Central memory CD8-positive, alpha-beta T cell (primary cell): ENCODE results near the gene CCR3.

Experiments used
- ATAC-seq: fragments of 150-1000 bp; cut with Tn5 transposase; replicated peaks from 2 replicates; pipeline ENCODE4 v1.10.0; 2022; ENCODE audit warnings: mild to moderate bottlenecking, moderate FRiP score, moderate number of reproducible peaks; ENCODE audit not compliant: poor library complexity, severe bottlenecking; ENCODE audit errors: extremely low read depth
- DNase-seq, 2 donors: peaks; one replicate each; pipeline ENCODE4 v3.0.0; 2021; ENCODE audit warnings: low spot score in 2 of 2
- H3K27ac Mint-ChIP-seq: one replicate; pipeline ENCODE4 v1.8.0; 2022; ENCODE audit warnings: low read depth, mild to moderate bottlenecking, moderate library complexity, mixed read lengths
- H3K27me3 Mint-ChIP-seq: one replicate; pipeline ENCODE4 v1.8.0; 2022; ENCODE audit warnings: mixed read lengths
- H3K36me3 Mint-ChIP-seq: one replicate; pipeline ENCODE4 v1.8.0; 2022; ENCODE audit warnings: mild to moderate bottlenecking, moderate library complexity, mixed read lengths; ENCODE audit not compliant: insufficient read depth
- H3K4me1 Mint-ChIP-seq: one replicate; pipeline ENCODE4 v1.8.0; 2022; ENCODE audit warnings: mixed read lengths
- H3K4me3 Mint-ChIP-seq: one replicate; pipeline ENCODE4 v1.8.0; 2022; ENCODE audit warnings: mild to moderate bottlenecking, moderate library complexity, mixed read lengths
- H3K9me3 Mint-ChIP-seq: one replicate; pipeline ENCODE4 v1.8.0; 2022; ENCODE audit warnings: mixed read lengths

The CCR3 gene

GRCh38 chr3:46228260-46229242, 13.7 kb upstream of the CCR3 start:
- ATAC-seq, result no peak
- no peaks in the 10 kb centered on the region for H3K27me3 Mint-ChIP-seq
- DNase-seq, result no peak
- peaks cover 3% of the 10 kb centered on the region for H3K36me3 Mint-ChIP-seq
- H3K27ac Mint-ChIP-seq, result peak overlapping the region; percentile 1
- no peaks in the 10 kb centered on the region for H3K9me3 Mint-ChIP-seq
- no peak overlapping the region for H3K4me3 Mint-ChIP-seq
- H3K4me1 Mint-ChIP-seq, result peaks cover 14% of the 10 kb centered on the region

- H3K4me1 Mint-ChIP-seq, result peaks cover 21% of the 10 kb centered on the region
- no peaks in the 10 kb centered on the region for H3K27me3 Mint-ChIP-seq
- no peak overlapping the region for H3K27ac Mint-ChIP-seq
- H3K36me3 Mint-ChIP-seq, result peaks cover 3% of the 10 kb centered on the region
- DNase-seq (no peak), ATAC-seq (no peak)
- H3K4me3 Mint-ChIP-seq, result no peak overlapping the region
- no peaks in the 10 kb centered on the region for H3K9me3 Mint-ChIP-seq
These were observed 10.9 kb upstream of the CCR3 start for GRCh38 chr3:46231323-46231722.

GRCh38 chr3:46233194-46233593, 9.1 kb upstream of the CCR3 start:
- H3K27me3 Mint-ChIP-seq, result no peaks in the 10 kb centered on the region
- H3K36me3 Mint-ChIP-seq, result peaks cover 3% of the 10 kb centered on the region
- no peak for DNase-seq
- H3K4me1 Mint-ChIP-seq, result peaks cover 28% of the 10 kb centered on the region
- no peak overlapping the region for H3K4me3 Mint-ChIP-seq
- H3K9me3 Mint-ChIP-seq, result no peaks in the 10 kb centered on the region
- ATAC-seq, result no peak
- H3K27ac Mint-ChIP-seq, result no peak overlapping the region

GRCh38 chr3:46235425-46235824, 6.8 kb upstream of the CCR3 start:
- Mint-ChIP-seq H3K36me3 (no peaks in the 10 kb centered on the region), H3K4me3 (no peak overlapping the region), H3K9me3 (no peaks in the 10 kb centered on the region), H3K27me3 (no peaks in the 10 kb centered on the region), H3K27ac (no peak overlapping the region), H3K4me1 (peaks cover 19% of the 10 kb centered on the region)
- ATAC-seq (no peak), DNase-seq (no peak)

GRCh38 chr3:46236294-46237054, 5.8 kb upstream of the CCR3 start:
- no peak for DNase-seq
- Mint-ChIP-seq H3K4me3 (no peak overlapping the region), H3K4me1 (peaks cover 19% of the 10 kb centered on the region), H3K27ac (no peak overlapping the region), H3K9me3 (no peaks in the 10 kb centered on the region), H3K36me3 (no peaks in the 10 kb centered on the region), H3K27me3 (no peaks in the 10 kb centered on the region)
- peak; percentile 62 for ATAC-seq

- no peak for DNase-seq
- peaks cover 25% of the 10 kb centered on the region for H3K4me1 Mint-ChIP-seq
- no peak overlapping the region for H3K27ac Mint-ChIP-seq
- no peaks in the 10 kb centered on the region for H3K9me3 Mint-ChIP-seq
- ATAC-seq, result no peak
- no peaks in the 10 kb centered on the region for H3K27me3 Mint-ChIP-seq
- H3K36me3 Mint-ChIP-seq, result no peaks in the 10 kb centered on the region
- H3K4me3 Mint-ChIP-seq, result no peak overlapping the region
These were observed 3.9 kb upstream of the CCR3 start for GRCh38 chr3:46238386-46238785.

GRCh38 chr3:46239301-46239938, 2.8 kb upstream of the CCR3 start:
- no peaks in the 10 kb centered on the region for H3K9me3 Mint-ChIP-seq
- no peak overlapping the region for H3K4me3 Mint-ChIP-seq
- peaks cover 25% of the 10 kb centered on the region for H3K4me1 Mint-ChIP-seq
- no peak overlapping the region for H3K27ac Mint-ChIP-seq
- H3K27me3 Mint-ChIP-seq, result no peaks in the 10 kb centered on the region
- DNase-seq, result no peak
- ATAC-seq, result no peak
- no peaks in the 10 kb centered on the region for H3K36me3 Mint-ChIP-seq

- Mint-ChIP-seq H3K27ac (no peak overlapping the region), H3K36me3 (no peaks in the 10 kb centered on the region), H3K4me3 (no peak overlapping the region), H3K4me1 (peaks cover 25% of the 10 kb centered on the region), H3K9me3 (no peaks in the 10 kb centered on the region), H3K27me3 (no peaks in the 10 kb centered on the region)
- no peak for DNase-seq
- no peak for ATAC-seq
These were observed 2.3 kb upstream of the CCR3 start for GRCh38 chr3:46239952-46240351.

GRCh38 chr3:46243560-46243959, 1.3 kb downstream of the CCR3 start:
- H3K27me3 Mint-ChIP-seq, result no peaks in the 10 kb centered on the region
- no peaks in the 10 kb centered on the region for H3K36me3 Mint-ChIP-seq
- no peaks in the 10 kb centered on the region for H3K9me3 Mint-ChIP-seq
- peak overlapping the region; percentile 53 for H3K27ac Mint-ChIP-seq
- H3K4me1 Mint-ChIP-seq, result peaks cover 6% of the 10 kb centered on the region
- DNase-seq, result no peak
- ATAC-seq, result no peak
- H3K4me3 Mint-ChIP-seq, result no peak overlapping the region

- no peaks in the 10 kb centered on the region for H3K9me3 Mint-ChIP-seq
- no peak overlapping the region for H3K27ac Mint-ChIP-seq
- no peak overlapping the region for H3K4me3 Mint-ChIP-seq
- no peak for DNase-seq
- ATAC-seq, result no peak
- no peaks in the 10 kb centered on the region for H3K36me3 Mint-ChIP-seq
- peaks cover 6% of the 10 kb centered on the region for H3K4me1 Mint-ChIP-seq
- no peaks in the 10 kb centered on the region for H3K27me3 Mint-ChIP-seq
These were observed 2.9 kb downstream of the CCR3 start for GRCh38 chr3:46245146-46245545.

- Mint-ChIP-seq H3K9me3 (no peaks in the 10 kb centered on the region), H3K4me1 (peaks cover 5% of the 10 kb centered on the region), H3K27ac (no peak overlapping the region), H3K4me3 (no peak overlapping the region), H3K36me3 (no peaks in the 10 kb centered on the region), H3K27me3 (no peaks in the 10 kb centered on the region)
- DNase-seq (no peak), ATAC-seq (no peak)
These were observed 10.7 kb downstream of the CCR3 start for GRCh38 chr3:46252980-46253379.

- H3K27me3 Mint-ChIP-seq, result no peaks in the 10 kb centered on the region
- peaks cover 3% of the 10 kb centered on the region for H3K36me3 Mint-ChIP-seq
- H3K9me3 Mint-ChIP-seq, result peaks cover 7% of the 10 kb centered on the region
- peaks cover 23% of the 10 kb centered on the region for H3K4me1 Mint-ChIP-seq
- no peak overlapping the region for H3K27ac Mint-ChIP-seq
- ATAC-seq, result no peak
- DNase-seq, result no peak
- H3K4me3 Mint-ChIP-seq, result no peak overlapping the region
These were observed 16.3 kb downstream of the CCR3 start for GRCh38 chr3:46258525-46258924.
